K562 (cell line): ENCODE data around the gene FAM89B. TPM values are rescaled to one million over a fixed set of nuclear protein-coding genes. Genes with fewer than 3 reads are reported as not detected.

Experiments used
- ATF7 ChIP-seq: fragments of 450-650 bp; IDR thresholded peaks from 2 replicates; pipeline ENCODE4 v1.7.1; 2014; ENCODE audit warnings: mild to moderate bottlenecking, moderate library complexity
- BMI1 ChIP-seq: fragments of 150-350 bp; IDR thresholded peaks from 2 replicates; pipeline ENCODE4 v1.6.1; 2014; ENCODE audit warnings: low read length
- CREB1 ChIP-seq, 2 experiments: sonication (generic) in 1 of 2; formaldehyde crosslinking in 1 of 2; IDR thresholded peaks; 2 replicates each; pipeline versions ENCODE4 v1.6.1 to v1.8.0; 2012 to 2022; ENCODE audit warnings: inconsistent platforms in 1 of 2, mild to moderate bottlenecking in 1 of 2, missing genetic modification reagents in 1 of 2, moderate library complexity in 1 of 2
- DDX20 ChIP-seq: fragments of 450-650 bp; IDR thresholded peaks from 2 replicates; pipeline ENCODE4 v1.6.1; 2016; ENCODE audit warnings: missing genetic modification characterization, low read depth, mild to moderate bottlenecking, missing compliant biosample characterization, moderate library complexity
- EWSR1 ChIP-seq: fragments of 450-650 bp; IDR thresholded peaks from 2 replicates; pipeline ENCODE4 v1.6.1; 2018; ENCODE audit warnings: borderline replicate concordance, mild to moderate bottlenecking, low read depth, moderate library complexity; ENCODE audit not compliant: partially characterized antibody
- GABPB1 ChIP-seq: sonication (generic); formaldehyde crosslinking; IDR thresholded peaks from 2 replicates; pipeline ENCODE4 v1.8.0; 2022; ENCODE audit warnings: mild to moderate bottlenecking, missing genetic modification reagents
- HES1 ChIP-seq: fragments of 450-650 bp; IDR thresholded peaks from 2 replicates; pipeline ENCODE4 v1.6.1; 2016; ENCODE audit warnings: low read depth, mild to moderate bottlenecking, moderate library complexity
- MBD1 ChIP-seq: fragments of 250-450 bp; sonication (Bioruptor Pico); IDR thresholded peaks from 2 replicates; pipeline ENCODE4 v1.8.0; 2022; ENCODE audit warnings: inconsistent platforms
- NELFE ChIP-seq: IDR thresholded peaks from 2 replicates; pipeline ENCODE4 v1.6.1; 2011; ENCODE audit warnings: mild to moderate bottlenecking; ENCODE audit not compliant: insufficient read depth, insufficient read length
- PTTG1 ChIP-seq: fragments of 450-650 bp; IDR thresholded peaks from 2 replicates; pipeline ENCODE4 v1.6.1; 2016; ENCODE audit warnings: low read depth, mild to moderate bottlenecking, missing genetic modification characterization, missing compliant biosample characterization
- RCOR1 ChIP-seq, 2 experiments: IDR thresholded peaks; 2 replicates each; pipeline ENCODE4 v1.6.1; 2012; ENCODE audit warnings: low read depth in 2 of 2, low read length in 2 of 2, borderline replicate concordance in 1 of 2, improper control_type of control experiment in 1 of 2
- RFX5 ChIP-seq: IDR thresholded peaks from 2 replicates; pipeline ENCODE4 v1.6.1; 2011; ENCODE audit warnings: low read depth, mild to moderate bottlenecking, improper control_type of control experiment, low read length
- RHOXF2B ChIP-seq: fragments of 250-450 bp; sonication (Bioruptor Pico); conservative IDR thresholded peaks from 2 replicates; pipeline ENCODE4 v1.5.1; 2021
- SAFB ChIP-seq: fragments of 200-400 bp; formaldehyde crosslinking; IDR thresholded peaks from 2 replicates; pipeline ENCODE4 v1.6.1; 2017; ENCODE audit warnings: low read depth, low read length, borderline replicate concordance
- SAFB2 ChIP-seq: fragments of 200-400 bp; formaldehyde crosslinking; IDR thresholded peaks from 2 replicates; pipeline ENCODE4 v1.6.1; 2018; ENCODE audit warnings: borderline replicate concordance, low read length, low read depth, moderate library complexity; ENCODE audit not compliant: severe bottlenecking
- SMAD2 ChIP-seq: fragments of 150-350 bp; IDR thresholded peaks from 2 replicates; pipeline ENCODE4 v1.6.1; 2014; ENCODE audit warnings: low read depth, mild to moderate bottlenecking, low read length
- SMAD4 ChIP-seq: fragments of 250-450 bp; sonication (Bioruptor Pico); conservative IDR thresholded peaks from 2 replicates; pipeline ENCODE4 v1.8.0; 2021; ENCODE audit warnings: inconsistent platforms, mild to moderate bottlenecking, moderate library complexity
- SNRNP70 ChIP-seq: fragments of 200-400 bp; formaldehyde crosslinking; optimal IDR thresholded peaks from 2 replicates; pipeline ENCODE3; 2017; ENCODE audit warnings: low read depth, low read length
- TCF7L2 ChIP-seq: fragments of 150-350 bp; IDR thresholded peaks from 2 replicates; pipeline ENCODE4 v1.6.1; 2016; ENCODE audit warnings: low read depth, mild to moderate bottlenecking, low read length, moderate library complexity
- YY1 ChIP-seq, 3 experiments: IDR thresholded peaks; 2 replicates each; pipeline ENCODE4 v1.6.1; 2011; ENCODE audit warnings: low read length in 2 of 3, mild to moderate bottlenecking in 2 of 3, moderate library complexity in 2 of 3, borderline replicate concordance in 1 of 3, control low read depth in 1 of 3, low read depth in 1 of 3; ENCODE audit not compliant: insufficient read depth in 3 of 3, insufficient replicate concordance in 2 of 3, control insufficient read depth in 1 of 3, insufficient read length in 1 of 3; ENCODE audit errors: extremely low read depth in 1 of 3
- ZNF165 ChIP-seq: fragments of 250-450 bp; sonication (Bioruptor Pico); IDR thresholded peaks from 2 replicates; pipeline ENCODE4 v1.4.0; 2020; ENCODE audit warnings: borderline replicate concordance
- ZNF175 ChIP-seq: fragments of 200-800 bp; sonication (Bioruptor generic); IDR thresholded peaks from 2 replicates; pipeline ENCODE4 v1.6.1; 2016; ENCODE audit warnings: low read depth, mild to moderate bottlenecking, missing genetic modification characterization, missing compliant biosample characterization
- ZNF395 ChIP-seq: fragments of 200-800 bp; sonication (Bioruptor generic); IDR thresholded peaks from 2 replicates; pipeline ENCODE4 v1.6.1; 2017; ENCODE audit warnings: missing genetic modification characterization, missing compliant biosample characterization
- ZNF408 ChIP-seq: fragments of 250-450 bp; sonication (Bioruptor Pico); IDR thresholded peaks from 2 replicates; pipeline ENCODE4 v1.4.0; 2020; ENCODE audit warnings: low read depth, mild to moderate bottlenecking, moderate library complexity
- polyA plus RNA-seq, 8 experiments: library from polyadenylated mRNA; depleted of rRNA in 4 of 8; stranded (reverse) in 5 of 8; unstranded in 3 of 8; fragments of >200 nt; fragmentation: Nextera tagmentation in 2 of 8; fragmentation: Illumina TruSeq in 1 of 8; extraction: Ambion mirVana in 2 of 8; extraction: Trizol in 1 of 8; gene quantifications; 2 replicates each; pipeline versions ENCODE4 v1.2.1 to v1.2.3, GENCODE V29; 2011 to 2014; ENCODE audit warnings: inconsistent platforms in 1 of 8, missing spikeins in 1 of 8
- total RNA-seq, 7 experiments: library from RNA; depleted of rRNA in 6 of 7; stranded (reverse); fragments of >200 nt in 6 of 7; fragmentation: Illumina TruSeq in 2 of 7; extraction: Trizol in 2 of 7; gene quantifications; 2 replicates each; pipeline versions ENCODE4 v1.2.1 to v1.2.3, GENCODE V29; 2011 to 2021; ENCODE audit warnings: low replicate concordance in 1 of 7

Gene FAM89B
- total and polyA plus RNA-seq, 9 of the 15 experiments (the other 6 are each of a cell fraction or from before 2014, with no cell fraction given): 0.32 to 27.6 (median 11.9) TPM

- TF ChIP-seq SMAD2: no peak
- no peak for TF ChIP-seq CREB1 (IDR thresholded peaks at IDR 0.05)
- TF ChIP-seq CREB1 (CRISPR knock-in tag; IDR thresholded peaks at IDR 0.05): no peak
- no peak for TF ChIP-seq BMI1
- TF ChIP-seq PTTG1: no peak
- TF ChIP-seq NELFE: no peak
- no peak for TF ChIP-seq ZNF395 (CRISPR knock-in tag)
- TF ChIP-seq HES1: no peak
- TF ChIP-seq SAFB2: no peak
- no peak for TF ChIP-seq SMAD4 (CRISPR knock-in tag)
- no peak for TF ChIP-seq RCOR1 (IDR thresholded peaks at IDR 0.05; ENCODE audit: borderline replicate concordance in 1 of 2, low read depth in 2 of 2, low read length in 2 of 2)
- TF ChIP-seq ATF7: no peak
- no peak for TF ChIP-seq RFX5
- TF ChIP-seq GABPB1 (CRISPR knock-in tag): no peak
- TF ChIP-seq YY1 (IDR thresholded peaks at IDR 0.05; ENCODE audit: borderline replicate concordance in 1 of 3, control insufficient read depth in 1 of 3, extremely low read depth in 1 of 3, insufficient read depth in 3 of 3, insufficient read length in 1 of 3, insufficient replicate concordance in 2 of 3, low read depth in 1 of 3, low read length in 2 of 3): no peak
- TF ChIP-seq SAFB: no peak
- TF ChIP-seq ZNF165: no peak
- no peak for TF ChIP-seq ZNF408 (CRISPR knock-in tag)
- no peak for TF ChIP-seq RHOXF2B (CRISPR knock-in tag)
- no peak for TF ChIP-seq DDX20 (tag)
- no peak for TF ChIP-seq TCF7L2
- TF ChIP-seq ZNF175 (CRISPR knock-in tag): no peak
- no peak for TF ChIP-seq SNRNP70
- TF ChIP-seq EWSR1: no peak
- no peak for TF ChIP-seq MBD1 (CRISPR knock-in tag)
Observed at GRCh38 chr11:65588199-65589054, 16.1 kb downstream of the FAM89B start (continued).
